ENCODE data around the gene RPL37. TPM values are rescaled to one million over a fixed set of nuclear protein-coding genes. Genes with fewer than 3 reads are reported as not detected.
"Not testable (repeated sequence)": the region's sequence is repeated elsewhere in the genome, so short reads cannot be mapped to it uniquely, and the experiment has no call there.

Gene RPL37
- polyA plus RNA-seq, 4 donors = 1,601 to 2,005 (median 1,744) TPM

- DNase-seq (ENCODE audit: low read depth in 4 of 4, low spot score in 3 of 4) = no peak
These were observed 3.1 kb upstream of the RPL37 start for GRCh38 chr5:40838086-40838485.

DNA sequence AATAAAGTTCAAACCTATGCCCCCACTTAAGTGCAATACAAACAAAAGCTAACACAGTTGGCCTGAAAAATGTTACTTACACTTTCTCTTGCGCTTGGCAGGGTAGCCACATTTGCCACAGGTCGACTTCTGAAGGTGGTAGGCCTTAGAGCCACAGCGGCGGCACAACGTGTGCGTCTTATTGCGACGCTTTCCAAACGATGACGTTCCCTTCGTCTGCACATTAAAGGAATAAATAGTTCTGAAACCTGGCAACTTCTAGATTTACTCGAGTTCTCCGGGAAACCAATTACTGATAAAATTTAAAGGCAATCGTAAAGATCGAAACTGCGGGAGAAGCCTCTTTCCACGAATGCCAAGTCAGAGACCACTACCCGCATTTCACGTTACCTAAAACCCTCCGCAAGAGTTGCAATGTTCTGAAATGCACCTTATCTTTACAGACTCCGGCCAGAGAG is 602 bp downstream of the RPL37 start:
- DNase-seq (ENCODE audit: low read depth in 4 of 4, low spot score in 3 of 4) = peak in 1 of 4 donors; percentile 16

DNA sequence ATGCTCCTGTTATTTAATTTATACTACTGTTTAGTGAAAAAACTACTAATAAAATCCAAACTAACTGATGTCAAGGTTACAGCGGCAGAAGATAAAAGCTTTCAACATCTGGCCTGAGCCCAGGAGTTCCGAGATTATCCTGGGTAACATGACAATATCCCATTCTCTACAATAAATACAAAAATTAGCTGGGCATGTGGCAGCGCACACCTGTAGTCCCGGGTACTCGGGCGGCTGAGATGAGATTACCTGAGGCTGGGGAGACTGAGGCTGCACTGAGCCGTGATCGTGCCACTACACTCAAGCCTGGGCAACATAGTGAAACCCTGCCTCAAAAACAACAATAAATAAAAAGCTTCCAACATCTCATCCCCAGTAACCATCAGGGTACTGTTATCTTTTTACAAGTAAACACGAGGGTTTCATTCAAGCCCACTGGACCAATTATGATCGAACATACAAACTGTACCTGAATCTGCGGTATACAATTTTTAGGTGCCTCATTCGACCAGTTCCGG is 1.3 kb downstream of the RPL37 start:
- DNase-seq (ENCODE audit: low read depth in 4 of 4, low spot score in 3 of 4) = no peak

GRCh38 chr5:40832345-40832744 is 2.7 kb downstream of the RPL37 start:
- no peak for DNase-seq (ENCODE audit: low read depth in 4 of 4, low spot score in 3 of 4)

DNA sequence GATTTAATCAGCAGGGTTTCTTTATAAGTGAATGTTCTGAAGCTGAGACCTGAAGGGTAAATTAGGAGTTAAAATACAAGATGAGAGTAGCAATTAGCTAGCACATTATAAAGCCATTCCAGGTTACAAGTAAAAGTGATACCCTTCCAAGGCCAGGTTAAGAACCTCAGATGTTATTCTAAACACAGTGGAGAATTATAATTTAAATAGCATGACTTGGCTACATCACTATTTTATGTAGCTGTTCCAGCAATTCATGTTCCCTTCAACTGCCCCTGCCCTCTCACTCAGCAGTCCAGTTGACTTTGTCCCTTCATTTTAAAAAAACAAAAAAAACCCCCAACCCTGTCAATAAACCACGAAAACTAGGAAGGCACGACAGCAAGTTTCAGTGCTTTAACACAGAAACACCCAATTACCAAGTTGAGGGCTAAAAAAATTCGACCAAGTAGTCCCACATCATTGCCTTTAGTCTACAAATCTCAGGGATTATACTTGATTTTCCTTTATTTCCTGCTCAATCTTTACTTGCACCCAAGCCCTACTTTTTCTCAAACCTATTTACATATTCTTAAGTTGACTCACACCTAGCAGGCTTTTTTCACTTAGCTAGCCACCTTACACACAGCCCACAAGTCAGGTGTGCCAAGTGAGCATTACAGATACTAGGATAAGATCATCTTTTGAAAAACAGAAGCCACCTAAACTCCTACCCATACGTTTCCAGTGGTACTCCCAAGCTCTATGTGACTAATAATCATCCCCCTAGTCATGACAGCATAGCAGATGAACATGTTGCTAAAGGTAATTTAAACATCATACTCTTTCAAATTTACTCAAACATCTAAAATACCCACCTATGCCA is 3.4 kb downstream of the RPL37 start:
- DNase-seq (ENCODE audit: low read depth in 4 of 4, low spot score in 3 of 4) = no peak

DNA sequence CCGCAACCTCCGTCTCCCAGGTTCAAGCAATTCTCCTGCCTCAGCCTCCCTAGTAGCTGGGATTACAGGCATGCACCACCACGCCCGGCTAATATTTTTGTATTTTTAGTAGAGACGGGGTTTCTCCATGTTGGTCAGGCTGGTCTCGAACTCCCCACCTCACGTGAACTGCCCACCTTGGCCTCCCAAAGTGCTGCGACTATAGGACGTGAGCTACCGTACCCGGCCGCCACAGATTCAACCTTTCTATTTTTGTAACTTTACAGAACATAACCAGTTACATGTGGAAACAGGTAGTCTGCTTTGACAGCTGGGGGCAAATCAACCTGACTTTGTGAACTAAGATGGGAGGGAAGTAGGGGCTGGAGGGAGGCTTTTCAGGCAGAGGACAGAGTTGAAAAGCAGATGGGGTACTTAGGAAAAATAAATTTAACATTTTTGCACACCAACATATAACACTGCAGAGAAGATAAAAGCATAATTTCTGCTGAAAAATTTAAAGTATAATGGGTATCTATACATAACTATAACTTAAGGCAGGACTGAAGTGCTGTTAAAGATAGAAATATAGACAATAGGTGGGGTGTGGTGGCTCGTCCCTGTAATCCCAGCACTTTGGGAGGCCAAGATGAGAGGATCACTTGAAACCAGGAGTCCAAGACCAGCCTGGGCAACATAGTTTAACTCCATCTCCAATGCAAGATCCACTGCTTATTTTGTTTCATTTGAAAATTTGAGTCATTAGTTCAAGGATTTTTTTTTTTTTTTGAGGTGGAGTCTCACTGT is 5.1 kb downstream of the RPL37 start:
- DNase-seq (ENCODE audit: low read depth in 4 of 4, low spot score in 3 of 4) = no peak

GRCh38 chr5:40828690-40829661 is 6.0 kb downstream of the RPL37 start:
- no peak for DNase-seq (ENCODE audit: low read depth in 4 of 4, low spot score in 3 of 4)

- DNase-seq (ENCODE audit: low read depth in 4 of 4, low spot score in 3 of 4) = no peak
These were observed 6.9 kb downstream of the RPL37 start for GRCh38 chr5:40828021-40828631.

DNA sequence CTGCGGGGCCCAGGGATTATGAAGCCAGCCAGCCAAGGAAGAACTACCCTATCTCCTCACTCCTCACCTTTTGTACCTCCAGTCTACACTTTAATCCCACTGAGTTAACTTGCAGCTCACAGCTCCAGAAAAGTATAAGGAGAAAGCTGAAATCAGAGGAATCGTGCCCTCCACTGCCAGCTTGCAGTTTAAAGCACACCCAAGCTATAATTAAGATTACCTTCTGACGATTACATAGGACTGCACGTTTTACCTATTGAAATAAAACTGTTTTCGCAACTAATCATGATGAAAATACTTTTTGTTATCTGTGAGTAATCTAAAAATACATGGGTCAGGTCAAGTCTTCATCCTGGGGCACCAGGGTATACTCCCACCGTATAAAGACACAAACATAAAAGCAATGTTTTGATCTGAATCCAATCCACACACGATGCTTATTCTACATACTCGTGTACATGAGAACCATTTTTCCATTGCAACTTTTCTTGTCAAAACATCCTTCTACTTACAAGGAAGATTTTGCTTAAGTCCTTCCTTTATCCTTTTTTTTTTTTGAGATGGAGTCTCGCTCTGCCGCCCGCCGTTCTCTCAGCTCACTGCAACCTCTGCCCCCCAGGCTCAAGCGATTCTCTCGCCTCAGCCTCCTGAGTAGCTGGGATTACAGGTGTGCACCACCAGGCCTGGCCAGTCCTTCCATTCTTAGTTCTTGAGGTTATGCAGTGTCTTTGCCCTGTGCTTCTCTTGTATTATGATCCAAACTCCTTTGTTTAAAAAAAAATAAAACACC is 7.6 kb downstream of the RPL37 start:
- DNase-seq (ENCODE audit: low read depth in 4 of 4, low spot score in 3 of 4) = no peak

DNA sequence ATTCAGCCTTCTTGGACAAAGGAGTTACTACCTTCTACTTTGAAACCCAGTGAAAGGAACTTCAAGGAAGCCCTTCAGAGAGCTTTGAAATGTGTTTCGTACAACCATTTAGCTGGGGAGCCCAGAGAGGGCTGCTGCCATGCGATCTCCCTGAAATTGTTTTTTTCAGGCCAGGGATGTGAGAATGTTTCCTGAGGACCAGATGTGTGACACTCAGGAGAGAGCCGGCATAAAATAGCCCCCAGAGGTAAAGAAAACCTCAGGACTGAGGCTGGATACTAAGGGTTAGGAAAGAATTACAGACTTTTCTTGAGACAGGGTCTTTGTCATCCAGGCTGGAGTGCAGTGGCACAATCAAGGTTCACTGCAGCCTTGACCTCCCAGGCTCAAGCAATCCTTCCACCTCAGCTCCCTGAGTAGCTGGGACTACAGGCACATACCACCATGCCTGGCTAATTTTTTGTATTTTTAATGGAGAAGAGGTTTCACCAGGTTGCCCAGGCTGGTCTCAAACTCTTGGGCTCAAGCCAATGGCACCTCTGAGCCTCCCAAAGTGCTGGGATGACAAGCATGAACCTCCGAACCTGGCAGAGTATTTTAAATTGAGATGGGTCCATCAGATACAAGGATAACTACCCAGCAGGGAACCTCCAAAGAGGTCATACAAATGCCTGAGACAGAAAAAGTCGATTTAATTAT is 8.4 kb downstream of the RPL37 start:
- DNase-seq (ENCODE audit: low read depth in 4 of 4, low spot score in 3 of 4) = no peak

- not testable (repeated sequence) for DNase-seq (ENCODE audit: low read depth in 4 of 4, low spot score in 3 of 4)
These were observed 9.5 kb downstream of the RPL37 start for GRCh38 chr5:40825461-40826043.

- DNase-seq (ENCODE audit: low read depth in 4 of 4, low spot score in 3 of 4) = no peak
These were observed 11.6 kb downstream of the RPL37 start for GRCh38 chr5:40823459-40823858.

DNA sequence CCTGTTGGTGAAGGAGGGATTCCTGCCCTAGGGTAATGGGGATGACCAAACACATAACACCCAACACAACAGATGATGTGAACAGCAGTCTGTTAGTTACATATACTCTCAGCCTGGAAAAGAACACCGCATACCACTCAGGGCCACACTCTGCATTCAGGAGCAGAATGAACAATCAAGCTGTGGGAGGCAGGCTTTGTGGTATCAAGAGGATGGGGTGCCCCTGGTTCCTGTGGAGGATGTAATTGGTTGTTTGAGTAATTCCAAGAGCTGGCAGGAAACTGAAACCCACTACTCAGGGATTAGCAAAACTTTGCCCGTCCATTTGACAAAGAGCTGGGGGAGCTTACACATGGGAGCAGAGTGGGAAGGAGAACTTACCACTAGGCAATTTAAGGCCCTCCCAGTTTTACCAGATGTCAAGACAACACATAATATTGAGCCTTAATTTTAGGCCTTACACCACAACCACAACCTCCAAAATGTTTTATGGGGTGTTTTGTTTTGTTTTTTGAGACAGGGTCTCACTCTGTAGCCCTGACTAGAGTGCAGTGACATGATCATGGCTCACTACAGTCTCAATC is 21.2 kb downstream of the RPL37 start:
- no peak for DNase-seq (ENCODE audit: low read depth in 4 of 4, low spot score in 3 of 4)

GRCh38 chr5:40812125-40812524 is 22.9 kb downstream of the RPL37 start:
- no peak for DNase-seq (ENCODE audit: low read depth in 4 of 4, low spot score in 3 of 4)

DNA sequence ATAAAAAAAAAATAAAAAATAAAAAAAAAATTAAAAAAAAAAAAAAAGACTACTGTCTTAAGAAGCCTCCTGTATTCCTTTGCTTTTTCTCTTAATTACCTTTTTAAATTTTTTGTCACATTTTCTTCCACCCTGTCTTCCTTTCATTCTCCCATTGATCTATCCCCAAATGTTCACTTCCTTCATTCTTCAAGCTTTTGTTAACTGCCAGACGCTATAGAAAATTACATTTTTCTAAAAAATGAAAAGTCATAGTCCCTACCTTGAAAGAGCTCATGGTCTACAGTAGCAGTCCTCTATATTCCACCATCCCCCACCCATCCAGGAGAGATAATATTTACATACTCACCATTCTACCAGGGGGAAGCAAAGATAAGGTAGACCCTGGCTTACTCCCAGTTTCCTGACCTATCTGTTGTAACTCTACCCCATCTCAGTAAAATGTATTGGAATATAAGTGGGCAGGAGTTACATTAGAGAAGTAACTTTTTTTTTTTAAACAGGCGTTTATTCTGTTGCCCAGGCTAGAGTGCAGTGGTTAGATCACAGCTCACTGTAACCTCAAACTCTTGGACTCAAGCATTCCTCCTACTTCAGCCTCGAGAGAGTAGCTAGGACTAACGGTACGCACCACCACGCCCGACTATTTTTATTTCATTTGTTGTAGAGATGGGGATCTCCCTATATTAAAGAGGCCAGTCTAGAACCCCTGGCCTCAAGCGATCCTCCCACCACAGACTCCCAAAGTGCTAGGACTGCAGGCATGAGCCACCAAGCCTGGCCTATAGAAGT is 33.1 kb downstream of the RPL37 start:
- DNase-seq (ENCODE audit: low read depth in 4 of 4, low spot score in 3 of 4) = no peak

DNA sequence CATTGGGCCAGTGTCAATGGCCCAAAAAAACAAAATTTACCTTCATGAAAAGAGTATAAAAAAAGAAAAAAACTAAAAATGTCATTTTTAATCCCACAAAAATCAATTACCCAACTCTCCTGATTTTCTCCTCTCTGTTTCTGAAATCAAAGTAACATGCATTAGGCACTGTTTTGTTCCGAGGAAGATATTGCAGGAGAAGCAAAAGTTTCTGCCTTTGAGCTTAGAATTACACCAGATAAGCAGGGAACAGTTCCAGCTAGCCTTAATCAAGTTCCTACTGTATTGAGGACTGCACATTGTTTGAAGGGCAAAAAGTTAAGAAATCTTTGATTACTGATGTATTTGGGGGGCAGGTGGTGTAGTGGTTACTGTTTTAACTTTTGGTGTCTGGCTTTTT is 35.8 kb downstream of the RPL37 start:
- no peak for DNase-seq (ENCODE audit: low read depth in 4 of 4, low spot score in 3 of 4)

- peak in 1 of 4 donors; percentile 44 for DNase-seq (ENCODE audit: low read depth in 4 of 4, low spot score in 3 of 4)
These were observed 36.2 kb downstream of the RPL37 start for GRCh38 chr5:40798801-40799210.

All from right renal pelvis (tissue), 4 donors.